GM18505 (cell line): ENCODE data around the gene GALR2.

Experiments used
- ATAC-seq: cut with Tn5 transposase; IDR thresholded peaks from one replicate; pipeline ENCODE4 v1.9.1; 2021; ENCODE audit not compliant: unreplicated experiment
- POLR2A ChIP-seq: IDR thresholded peaks from 4 replicates; pipeline ENCODE4 v1.6.1; 2011; ENCODE audit warnings: borderline replicate concordance; ENCODE audit not compliant: insufficient read depth, insufficient read length; ENCODE audit errors: extremely low read depth

The GALR2 gene

GRCh38 chr17:76081295-76082210 lies 7.0 kb downstream of the GALR2 start:
- no peak for ATAC-seq
- no peak for TF ChIP-seq POLR2A

- no peak for TF ChIP-seq POLR2A
- ATAC-seq: no peak
These were observed 8.0 kb downstream of the GALR2 start for GRCh38 chr17:76082326-76083251.

- no peak for TF ChIP-seq POLR2A
- ATAC-seq: no peak
These were observed 9.1 kb downstream of the GALR2 start for GRCh38 chr17:76083536-76084182.

DNA sequence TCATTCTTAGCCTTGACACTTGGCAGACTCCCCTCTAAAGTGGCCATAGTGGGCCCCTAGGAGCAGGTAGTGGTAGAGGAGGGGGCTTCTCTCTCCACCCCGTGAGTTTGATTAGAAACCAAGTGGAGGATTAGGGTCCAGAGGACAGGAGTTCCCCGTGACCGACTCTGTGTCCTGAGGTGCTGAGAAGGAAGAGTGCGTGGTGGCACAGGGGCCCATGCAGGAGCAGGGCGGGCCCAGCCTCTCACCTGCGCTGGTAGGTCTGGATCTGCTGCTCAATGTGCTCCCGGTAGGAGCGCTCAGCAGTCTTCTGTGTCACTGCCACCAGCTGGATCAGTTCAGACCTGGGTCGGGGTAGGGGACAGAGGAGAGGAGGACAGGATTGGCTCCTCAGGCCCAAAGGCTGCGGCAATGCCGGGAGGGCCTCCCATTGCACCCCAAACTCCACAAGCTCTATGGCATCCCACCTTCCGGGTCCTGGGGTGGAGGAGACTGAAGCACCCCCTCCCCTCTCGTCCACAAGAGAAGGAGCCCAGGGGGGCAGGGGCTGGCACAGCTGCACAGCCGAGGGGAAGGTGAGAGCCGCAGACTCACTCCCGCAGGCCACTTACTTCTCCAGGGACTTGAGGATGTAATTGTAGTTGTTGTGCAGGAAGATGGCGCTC lies 10.6 kb downstream of the GALR2 start:
- no peak for ATAC-seq
- TF ChIP-seq POLR2A: no peak

DNA sequence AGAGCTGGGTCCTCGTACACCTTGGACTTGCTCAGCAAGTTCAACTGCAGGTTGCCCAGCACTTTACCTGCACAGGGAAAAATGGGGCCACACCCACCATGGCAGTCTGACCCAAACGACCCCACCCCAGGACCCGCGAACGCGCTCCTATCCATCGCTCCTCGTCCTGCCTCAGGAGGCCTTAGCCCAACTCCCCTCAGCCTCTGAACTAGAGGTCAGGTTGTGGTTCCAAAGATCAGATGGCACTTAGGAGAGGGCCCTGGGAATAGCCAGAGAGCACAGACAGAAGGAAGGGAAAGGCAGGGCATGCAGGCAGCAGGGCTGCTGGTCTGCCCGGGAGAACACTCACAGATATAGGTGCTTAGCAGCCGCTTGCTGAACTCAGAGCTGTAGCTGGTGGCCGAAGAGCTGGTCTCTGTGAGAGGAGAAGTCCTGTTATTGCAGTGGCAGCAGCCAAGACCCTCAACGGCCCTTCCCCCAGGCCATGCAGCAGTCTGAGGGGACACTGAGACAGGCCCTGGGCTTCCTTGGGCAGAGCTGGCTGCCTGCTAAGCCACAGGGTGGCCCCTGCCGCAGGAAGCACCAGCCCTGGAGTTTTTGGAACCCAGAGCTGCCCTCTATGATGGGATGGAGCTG lies 11.3 kb downstream of the GALR2 start:
- no peak for ATAC-seq
- no peak for TF ChIP-seq POLR2A

DNA sequence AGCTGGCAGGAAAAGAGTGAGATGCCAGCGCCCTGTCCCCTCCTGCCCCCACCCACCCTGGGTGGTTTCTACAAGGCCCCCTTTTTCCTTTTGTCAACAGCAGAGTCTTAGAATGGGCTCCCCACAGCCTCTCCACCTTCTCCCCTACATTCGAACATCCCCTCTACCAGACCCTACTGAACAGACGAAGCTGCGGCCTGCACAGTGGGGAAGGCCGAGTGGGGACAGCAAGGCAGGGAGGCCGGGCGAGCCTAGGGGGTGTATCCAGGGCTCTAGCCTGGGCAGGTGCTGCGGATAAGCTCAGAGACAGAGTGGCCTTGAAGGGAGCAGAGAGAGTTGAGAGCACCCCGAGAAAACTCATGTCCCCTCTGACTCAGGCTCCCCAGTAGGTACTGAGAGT lies 11.8 kb downstream of the GALR2 start:
- TF ChIP-seq POLR2A: no peak
- ATAC-seq: no peak

GRCh38 chr17:76087531-76087930 lies 12.9 kb downstream of the GALR2 start:
- TF ChIP-seq POLR2A: no peak
- no peak for ATAC-seq

DNA sequence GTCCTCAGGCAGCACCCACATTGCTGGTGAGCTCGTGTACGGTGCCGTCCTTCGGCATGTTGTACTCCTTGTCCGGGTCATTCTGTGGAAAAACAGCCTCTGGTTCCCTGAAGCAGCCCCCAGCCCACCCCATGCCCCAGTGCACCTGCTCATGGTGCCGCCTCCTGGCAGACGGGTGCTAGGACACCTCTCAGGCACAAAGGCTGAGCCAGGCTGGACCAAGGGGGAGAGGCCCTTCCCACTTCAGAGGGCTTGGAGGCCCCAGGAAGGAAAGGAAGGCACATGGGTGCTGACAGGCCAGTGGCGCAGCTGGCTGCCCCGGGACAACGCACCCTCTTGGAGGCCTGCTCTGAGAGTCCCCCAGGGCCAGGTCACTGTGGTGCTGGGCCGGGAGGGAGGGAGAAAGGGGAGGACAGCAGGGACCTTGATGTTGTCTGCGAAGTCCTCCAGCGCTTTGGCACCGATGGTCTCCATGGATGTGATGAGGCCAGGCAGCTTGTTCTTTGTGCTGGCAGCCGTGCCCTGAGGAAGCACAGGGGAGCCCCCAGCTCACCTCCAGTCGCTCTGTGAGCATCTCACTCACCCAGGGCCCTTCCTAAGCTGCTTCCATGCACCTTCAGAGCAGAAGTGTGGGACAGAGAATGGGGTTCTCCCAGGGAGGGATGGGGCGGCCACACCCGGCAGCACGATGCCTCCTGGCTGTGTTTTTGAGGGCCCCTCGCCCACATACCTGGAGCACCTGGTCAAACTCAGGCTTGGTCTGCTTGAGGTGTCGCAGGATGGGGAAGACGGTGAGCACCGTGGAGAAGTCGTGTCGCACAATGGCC lies 13.7 kb downstream of the GALR2 start:
- no peak for TF ChIP-seq POLR2A
- ATAC-seq: no peak

GRCh38 chr17:76088868-76089576 lies 14.4 kb downstream of the GALR2 start:
- ATAC-seq: no peak
- TF ChIP-seq POLR2A: no peak

DNA sequence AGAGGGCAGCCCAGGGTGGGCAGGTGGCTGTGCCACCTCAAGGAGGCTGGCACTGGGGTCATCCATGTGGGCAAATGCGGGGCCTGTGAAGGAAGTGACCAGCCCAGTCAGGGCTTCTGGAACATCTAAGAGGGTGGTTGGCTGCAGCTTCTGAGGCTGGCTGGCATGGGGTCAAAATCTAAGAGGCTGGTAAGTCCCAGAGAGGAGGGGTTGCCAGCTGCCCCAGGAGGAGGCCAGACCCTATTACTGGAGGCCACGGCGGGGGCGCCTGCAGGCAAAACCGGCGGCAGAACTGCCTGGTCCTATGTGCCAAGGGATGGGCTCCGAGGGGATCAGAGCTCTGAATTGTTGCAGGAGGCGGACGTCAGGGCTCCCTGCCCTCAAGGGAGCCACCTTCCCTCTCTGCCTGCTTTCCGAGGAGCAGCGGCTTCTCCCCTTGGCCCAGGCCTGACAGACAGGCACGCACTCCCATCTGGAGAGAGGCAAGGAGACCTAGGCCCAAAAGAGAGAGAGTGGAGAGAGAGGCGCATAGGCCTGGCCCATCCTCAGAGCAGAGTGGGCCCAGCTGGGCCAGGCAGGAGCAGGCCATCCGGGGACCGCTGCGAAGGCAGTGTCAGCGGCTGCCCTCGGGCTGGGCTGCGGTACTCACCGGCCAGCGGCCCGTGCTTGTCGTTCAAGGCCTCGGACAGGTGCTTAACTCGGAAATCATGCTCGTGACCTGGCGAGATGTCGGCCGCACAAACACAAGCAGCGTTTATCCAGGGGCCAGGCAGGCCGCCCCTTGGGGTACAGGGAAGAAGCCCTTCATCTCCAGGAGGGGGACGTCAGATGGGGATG lies 15.3 kb downstream of the GALR2 start:
- no peak for TF ChIP-seq POLR2A
- ATAC-seq: no peak

DNA sequence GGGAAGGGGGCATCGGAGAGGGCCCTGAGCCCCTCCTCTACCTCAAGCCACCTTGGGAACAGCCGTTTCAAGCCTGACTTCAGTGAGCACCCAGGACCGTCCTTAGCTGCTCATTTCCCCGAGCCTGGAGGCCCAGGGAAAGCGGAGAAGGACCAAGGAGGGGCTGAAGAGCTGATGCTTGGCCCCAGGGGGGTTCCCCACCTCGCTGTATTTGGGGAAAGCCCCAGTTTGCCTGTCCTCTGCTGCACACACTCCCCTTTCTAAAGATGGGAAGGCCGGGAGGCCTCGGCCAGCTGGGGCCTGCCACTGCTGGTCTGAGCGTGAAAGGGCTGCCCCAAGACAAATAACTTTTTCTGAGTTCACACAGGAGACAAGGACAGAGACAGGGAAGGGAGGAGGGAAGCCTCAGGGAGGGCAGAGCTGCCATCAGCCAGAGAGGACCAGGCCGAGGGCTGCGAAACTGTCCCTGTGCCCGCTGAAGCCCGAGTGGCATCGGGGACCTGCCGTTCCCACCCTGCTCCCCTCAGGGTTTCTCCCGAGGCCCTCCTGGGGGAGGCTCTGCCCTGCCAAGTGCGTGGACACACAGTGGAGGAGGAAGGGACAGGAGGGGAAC lies 16.0 kb downstream of the GALR2 start:
- TF ChIP-seq POLR2A: no peak
- no peak for ATAC-seq
